Gastroesophageal sphincter (tissue), 4 donors: ENCODE data around the gene TOP1. TPM values are rescaled to one million over a fixed set of nuclear protein-coding genes. Genes with fewer than 3 reads are reported as not detected.

Experiments
- ATAC-seq: fragments of 150-250 bp; one replicate; pipeline ENCODE4 v1.9.1; 2016; ENCODE audit warnings: mild to moderate bottlenecking, moderate library complexity
- H3K27ac ChIP-seq, 4 donors: fragments of 200-600 bp; sonication (generic) in 3 of 4; 1 replicate in 3 of 4; 2 replicates in 1 of 4; pipeline ENCODE4 v1.5.1; 2016 to 2019
- H3K27me3 ChIP-seq: fragments of 200-600 bp; sonication (generic); one replicate; pipeline ENCODE4 v1.5.1; 2019
- H3K36me3 ChIP-seq, 2 donors: fragments of 200-600 bp; sonication (generic); one replicate each; pipeline ENCODE4 v1.5.1; 2019; ENCODE audit warnings: control low read depth in 1 of 2
- H3K4me1 ChIP-seq, 3 donors: fragments of 200-600 bp; sonication (generic); 1 replicate in 2 of 3; 2 replicates in 1 of 3; pipeline ENCODE4 v1.5.1; 2016 to 2019; ENCODE audit warnings: control low read depth in 2 of 3
- H3K4me3 ChIP-seq, 2 donors: fragments of 200-600 bp; sonication (generic); one replicate each; pipeline ENCODE4 v1.5.1; 2019; ENCODE audit warnings: mild to moderate bottlenecking in 1 of 2, moderate library complexity in 1 of 2
- H3K9me3 ChIP-seq, 3 donors: fragments of 200-600 bp; sonication (generic); one replicate each; pipeline ENCODE4 v1.5.1; 2017 to 2019; ENCODE audit warnings: control low read depth in 2 of 3
- EP300 ChIP-seq: sonication (generic); formaldehyde crosslinking; IDR thresholded peaks from one replicate; pipeline ENCODE4 v1.6.1; 2017; ENCODE audit warnings: antibody characterized with exemption, mild to moderate bottlenecking
- POLR2A ChIP-seq, 2 donors: fragments of 450-650 bp; IDR thresholded peaks; one replicate each; pipeline ENCODE4 v1.6.1; 2017; ENCODE audit warnings: antibody characterized with exemption in 2 of 2, mild to moderate bottlenecking in 2 of 2, moderate library complexity in 1 of 2
- POLR2AphosphoS5 ChIP-seq: sonication (generic); formaldehyde crosslinking; IDR thresholded peaks from one replicate; pipeline ENCODE4 v1.6.1; 2017; ENCODE audit warnings: antibody characterized with exemption
- WGBS, 2 donors: methylation state at CpG; one replicate each; pipeline ENCODE4 v1.1.5; 2018; ENCODE audit warnings: low coverage in 1 of 2; 5-methylcytosine and 5-hydroxymethylcytosine counted together
- total RNA-seq, 4 donors: library from RNA; depleted of rRNA; stranded (reverse); fragments of >200 nt; gene quantifications; one replicate each; pipeline ENCODE4 v1.1.0, GENCODE V29; 2016
- TF ChIP-seq, protein P1 (sequence below), 4 experiments: fragments of 200-600 bp in 2 of 4; fragments of 450-650 bp in 2 of 4; sonication (generic) in 1 of 4; IDR thresholded peaks; one replicate each; pipeline ENCODE4 v1.5.1; 2017 to 2019; ENCODE audit warnings: antibody characterized with exemption in 4 of 4, mild to moderate bottlenecking in 2 of 4, moderate library complexity in 2 of 4

The TOP1 gene
- total RNA-seq, 4 donors from 2014 or later: 22.0 to 31.6 (median 28.8) TPM

DNA sequence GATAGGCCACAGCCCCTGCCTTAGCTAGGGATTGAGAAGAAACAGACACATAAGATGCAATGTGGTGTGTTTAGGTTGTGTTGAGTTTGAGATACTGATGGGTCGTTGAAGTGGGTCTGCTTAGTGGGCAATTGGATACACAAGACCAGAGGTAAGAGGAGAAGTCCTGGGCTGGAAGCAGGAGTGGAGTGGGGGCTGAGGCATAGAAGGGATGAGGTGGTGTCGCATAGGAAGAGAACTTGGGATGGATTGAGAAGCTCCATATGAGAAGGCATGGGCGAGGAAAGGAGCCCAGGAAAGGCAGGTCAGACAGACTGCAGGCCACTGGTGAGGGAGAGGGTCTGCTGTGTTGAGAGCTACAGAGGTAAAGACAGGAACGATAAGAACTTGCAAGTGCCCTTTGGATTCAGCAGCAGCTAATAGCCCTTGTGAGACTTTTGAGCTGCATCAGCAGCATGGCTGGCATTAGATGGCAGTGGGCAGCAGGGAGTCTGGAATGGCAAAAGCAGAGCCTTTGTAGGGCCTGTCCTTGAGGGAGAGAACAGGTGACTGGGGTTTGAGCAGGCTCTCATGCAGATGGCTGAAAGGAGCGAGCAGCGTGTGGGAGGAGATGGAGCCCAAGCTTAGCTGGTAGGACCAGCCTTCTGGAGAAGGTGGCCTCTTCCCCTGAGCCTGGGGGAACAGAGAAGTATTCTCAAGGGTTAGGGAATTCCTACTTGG lies 141.9 kb downstream of the TOP1 start:
- Histone ChIP-seq H3K27me3 (no peaks in the 10 kb centered on the region), H3K4me1 (peaks cover 11 to 51% (median 30%) of the 10 kb centered on the region in 3 donors), H3K36me3 (peaks cover 0 to 92% of the 10 kb centered on the region in 2 donors), H3K4me3 (no peak overlapping the region), H3K27ac (peak overlapping the region in 3 of 4 donors; percentile 70 to 84 (median 83)), H3K9me3 (no peaks in the 10 kb centered on the region)
- TF ChIP-seq, protein P1, sequence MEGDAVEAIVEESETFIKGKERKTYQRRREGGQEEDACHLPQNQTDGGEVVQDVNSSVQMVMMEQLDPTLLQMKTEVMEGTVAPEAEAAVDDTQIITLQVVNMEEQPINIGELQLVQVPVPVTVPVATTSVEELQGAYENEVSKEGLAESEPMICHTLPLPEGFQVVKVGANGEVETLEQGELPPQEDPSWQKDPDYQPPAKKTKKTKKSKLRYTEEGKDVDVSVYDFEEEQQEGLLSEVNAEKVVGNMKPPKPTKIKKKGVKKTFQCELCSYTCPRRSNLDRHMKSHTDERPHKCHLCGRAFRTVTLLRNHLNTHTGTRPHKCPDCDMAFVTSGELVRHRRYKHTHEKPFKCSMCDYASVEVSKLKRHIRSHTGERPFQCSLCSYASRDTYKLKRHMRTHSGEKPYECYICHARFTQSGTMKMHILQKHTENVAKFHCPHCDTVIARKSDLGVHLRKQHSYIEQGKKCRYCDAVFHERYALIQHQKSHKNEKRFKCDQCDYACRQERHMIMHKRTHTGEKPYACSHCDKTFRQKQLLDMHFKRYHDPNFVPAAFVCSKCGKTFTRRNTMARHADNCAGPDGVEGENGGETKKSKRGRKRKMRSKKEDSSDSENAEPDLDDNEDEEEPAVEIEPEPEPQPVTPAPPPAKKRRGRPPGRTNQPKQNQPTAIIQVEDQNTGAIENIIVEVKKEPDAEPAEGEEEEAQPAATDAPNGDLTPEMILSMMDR (IDR thresholded peaks at IDR 0.05): no peak
- TF ChIP-seq EP300: no peak
- TF ChIP-seq POLR2A (IDR thresholded peaks at IDR 0.05): no peak
- no peak for TF ChIP-seq POLR2AphosphoS5
- WGBS, 2 donors: 73 to 85% methylated on average over 4 to 6 of the region's 6 CpGs
- no peak for ATAC-seq

DNA sequence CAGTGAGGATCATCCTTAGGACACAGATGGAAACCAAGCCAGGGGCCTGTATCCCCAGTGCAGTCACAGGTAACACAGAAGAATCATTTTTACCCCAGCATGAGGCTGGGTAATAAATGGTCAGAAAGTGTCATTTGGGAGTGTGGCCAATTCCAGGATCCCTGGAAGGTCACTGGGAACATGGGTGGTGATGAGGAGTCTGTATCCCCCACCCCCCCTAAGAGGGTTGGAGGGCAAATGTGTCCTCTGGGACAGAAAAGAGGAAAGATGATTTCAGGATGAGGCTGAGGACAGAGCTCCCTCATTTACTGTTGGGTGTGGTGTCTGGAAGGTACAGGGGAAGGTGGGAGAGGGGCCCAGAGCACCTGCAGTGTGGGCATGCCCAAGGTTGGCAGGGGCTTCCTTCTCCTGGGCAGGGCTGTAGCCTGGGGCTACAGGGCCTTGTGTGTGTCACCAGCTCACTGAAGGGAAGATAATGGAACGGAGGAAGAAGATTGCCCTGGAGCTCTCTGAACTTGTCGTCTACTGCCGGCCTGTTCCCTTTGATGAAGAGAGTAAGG lies 143.2 kb downstream of the TOP1 start:
- Histone ChIP-seq H3K4me3 (no peak overlapping the region), H3K36me3 (peaks cover 0 to 83% of the 10 kb centered on the region in 2 donors), H3K27me3 (no peaks in the 10 kb centered on the region), H3K9me3 (no peaks in the 10 kb centered on the region), H3K27ac (peak overlapping the region; percentile 54 to 90 (median 84)), H3K4me1 (peaks cover 11 to 63% (median 43%) of the 10 kb centered on the region in 3 donors)
- TF ChIP-seq EP300 (no peak), POLR2A (IDR thresholded peaks at IDR 0.05) (no peak), POLR2AphosphoS5 (no peak)
- TF ChIP-seq, protein P1 (IDR thresholded peaks at IDR 0.05): no peak
- WGBS, 2 donors: 54% methylated on average over 3 of the region's 3 CpGs; no CpG with 5 or more reads in 1 of the 2 donors
- ATAC-seq: no peak

DNA sequence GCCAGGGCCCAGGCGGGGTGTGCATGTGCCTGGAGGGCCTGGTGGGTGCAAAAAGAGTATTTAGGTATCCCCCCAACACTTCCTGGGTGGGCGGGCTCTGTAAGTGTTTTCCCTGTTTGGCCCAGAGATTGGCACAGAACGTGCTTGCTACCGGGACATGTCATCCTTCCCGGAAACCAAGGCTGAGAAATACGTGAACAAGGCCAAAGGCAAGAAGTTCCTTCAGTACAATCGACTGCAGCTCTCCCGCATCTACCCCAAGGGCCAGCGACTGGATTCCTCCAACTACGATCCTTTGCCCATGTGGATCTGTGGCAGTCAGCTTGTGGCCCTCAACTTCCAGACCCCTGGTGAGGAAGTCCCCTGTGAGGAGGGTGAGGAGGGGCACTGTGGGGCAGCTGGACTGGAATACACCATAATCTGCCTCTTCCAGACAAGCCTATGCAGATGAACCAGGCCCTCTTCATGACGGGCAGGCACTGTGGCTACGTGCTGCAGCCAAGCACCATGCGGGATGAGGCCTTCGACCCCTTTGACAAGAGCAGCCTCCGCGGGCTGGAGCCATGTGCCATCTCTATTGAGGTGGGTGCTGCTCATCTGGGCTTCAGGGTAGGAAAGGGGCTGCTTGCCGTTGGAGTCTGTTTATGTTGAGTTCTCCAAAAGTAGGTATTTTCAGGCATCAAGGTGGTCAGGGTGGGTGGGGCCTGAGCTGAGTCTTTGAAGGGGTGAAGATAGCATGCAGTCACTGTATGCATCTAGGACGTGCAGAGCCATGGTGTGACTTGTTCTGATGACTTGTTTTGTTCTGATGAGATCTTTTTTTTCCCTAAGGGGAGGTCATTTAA lies 143.9 kb downstream of the TOP1 start:
- no peaks in the 10 kb centered on the region for H3K27me3 ChIP-seq
- ATAC-seq: peak; percentile 43
- WGBS, 2 donors: 25 to 45% methylated on average over 3 to 5 of the region's 18 CpGs
- no peak overlapping the region for H3K4me3 ChIP-seq
- H3K27ac ChIP-seq: peak overlapping the region; percentile 54 to 90 (median 84)
- no peaks in the 10 kb centered on the region for H3K9me3 ChIP-seq
- peaks cover 14 to 70% (median 50%) of the 10 kb centered on the region in 3 donors for H3K4me1 ChIP-seq
- H3K36me3 ChIP-seq: peaks cover 0 to 76% of the 10 kb centered on the region in 2 donors
- TF ChIP-seq POLR2A (IDR thresholded peaks at IDR 0.05) (no peak), POLR2AphosphoS5 (peak; percentile 72), EP300 (no peak)
- TF ChIP-seq, protein P1 (IDR thresholded peaks at IDR 0.05): no peak

DNA sequence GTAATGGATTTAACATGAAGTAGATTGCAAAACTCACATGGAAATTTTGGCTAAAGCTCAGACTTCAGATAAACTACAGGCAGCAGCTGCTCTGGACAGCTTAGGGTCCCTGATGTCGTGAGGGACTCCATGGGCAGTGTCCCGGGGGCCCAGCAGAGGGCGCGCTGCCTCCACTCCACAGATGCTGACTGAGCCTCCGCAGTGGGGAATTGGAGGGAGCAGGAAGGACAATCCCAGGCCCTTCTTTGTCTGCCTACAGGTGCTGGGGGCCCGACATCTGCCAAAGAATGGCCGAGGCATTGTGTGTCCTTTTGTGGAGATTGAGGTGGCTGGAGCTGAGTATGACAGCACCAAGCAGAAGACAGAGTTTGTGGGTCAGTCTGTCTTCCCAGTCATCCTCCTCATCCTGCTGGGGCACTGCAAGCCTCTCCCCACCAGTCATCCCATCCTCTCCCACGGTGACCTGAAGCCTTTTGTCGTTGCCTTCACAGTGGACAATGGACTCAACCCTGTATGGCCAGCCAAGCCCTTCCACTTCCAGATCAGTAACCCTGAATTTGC lies 144.6 kb downstream of the TOP1 start:
- H3K27ac ChIP-seq: peak overlapping the region; percentile 29 to 90 (median 84)
- H3K27me3 ChIP-seq: no peaks in the 10 kb centered on the region
- H3K4me1 ChIP-seq: peaks cover 18 to 78% (median 57%) of the 10 kb centered on the region in 3 donors
- TF ChIP-seq EP300 (no peak), POLR2AphosphoS5 (peak; percentile 83)
- TF ChIP-seq, protein P1 (IDR thresholded peaks at IDR 0.05): peak in 3 of 4 experiments; percentile 98
- H3K9me3 ChIP-seq: no peaks in the 10 kb centered on the region
- 12% methylated on average over 3 of the region's 9 CpGs; no CpG with 5 or more reads in 1 of the 2 donors for WGBS, 2 donors
- H3K4me3 ChIP-seq: no peak overlapping the region
- peak; percentile 90 for ATAC-seq
- peaks cover 0 to 68% of the 10 kb centered on the region in 2 donors for H3K36me3 ChIP-seq
